ENCODE data around the gene TRIM17.

Gene TRIM17

DNA sequence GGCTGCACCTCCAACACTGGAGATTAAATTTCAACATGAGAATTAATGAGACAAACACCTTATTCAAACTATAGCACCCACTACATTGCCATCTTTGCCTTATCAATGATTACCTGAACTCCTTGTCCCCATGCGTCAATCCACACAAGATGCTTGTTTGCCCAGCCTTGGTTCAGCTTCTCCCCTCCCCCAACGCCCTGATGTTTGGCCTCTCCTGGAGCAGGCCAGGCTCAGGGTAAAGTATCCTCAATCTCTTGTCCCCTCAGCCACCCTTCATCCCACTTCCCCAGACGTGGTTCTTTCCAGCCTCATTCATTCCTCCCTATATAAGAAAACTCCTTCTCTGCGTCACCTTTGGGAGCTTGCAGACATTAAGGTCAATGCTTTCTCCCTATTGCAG lies 11.8 kb upstream of the TRIM17 start:
- no peaks in the 10 kb centered on the region for H3K4me1 ChIP-seq (ENCODE audit: insufficient read depth, low read length, poor library complexity, severe bottlenecking)
- H3K27me3 ChIP-seq (ENCODE audit: insufficient read depth, low read length, poor library complexity, severe bottlenecking): no peaks in the 10 kb centered on the region
- H3K4me3 ChIP-seq (ENCODE audit: low read length, poor library complexity, severe bottlenecking): no peak overlapping the region
- no peaks in the 10 kb centered on the region for H3K36me3 ChIP-seq (ENCODE audit: insufficient read depth, low read length)
- H3K9ac ChIP-seq (ENCODE audit: low read depth, low read length, poor library complexity, severe bottlenecking): no peak overlapping the region
- TF ChIP-seq EZH2phosphoT487 (IDR thresholded peaks at IDR 0.05; ENCODE audit: borderline replicate concordance) (no peak), CTCF (conservative IDR thresholded peaks at IDR 0.05; ENCODE audit: low read length) (no peak)
- H4K20me1 ChIP-seq (ENCODE audit: insufficient read depth, low read length, poor library complexity, severe bottlenecking): no peaks in the 10 kb centered on the region
- no peaks in the 10 kb centered on the region for H3F3A ChIP-seq (ENCODE audit: low read depth)
- no peak overlapping the region for H2AFZ ChIP-seq (ENCODE audit: low read length)
- no peaks in the 10 kb centered on the region for H3K9me3 ChIP-seq (ENCODE audit: insufficient read depth, low read depth, low read length)
- no peaks in the 10 kb centered on the region for H3K79me2 ChIP-seq (ENCODE audit: insufficient read depth, low read length)
- no peak overlapping the region for H3K4me2 ChIP-seq (ENCODE audit: low read depth, low read length, poor library complexity, severe bottlenecking)
- H3K9me2 ChIP-seq (replicated peaks; ENCODE audit: low read depth, low read length): no peaks in the 10 kb centered on the region

DNA sequence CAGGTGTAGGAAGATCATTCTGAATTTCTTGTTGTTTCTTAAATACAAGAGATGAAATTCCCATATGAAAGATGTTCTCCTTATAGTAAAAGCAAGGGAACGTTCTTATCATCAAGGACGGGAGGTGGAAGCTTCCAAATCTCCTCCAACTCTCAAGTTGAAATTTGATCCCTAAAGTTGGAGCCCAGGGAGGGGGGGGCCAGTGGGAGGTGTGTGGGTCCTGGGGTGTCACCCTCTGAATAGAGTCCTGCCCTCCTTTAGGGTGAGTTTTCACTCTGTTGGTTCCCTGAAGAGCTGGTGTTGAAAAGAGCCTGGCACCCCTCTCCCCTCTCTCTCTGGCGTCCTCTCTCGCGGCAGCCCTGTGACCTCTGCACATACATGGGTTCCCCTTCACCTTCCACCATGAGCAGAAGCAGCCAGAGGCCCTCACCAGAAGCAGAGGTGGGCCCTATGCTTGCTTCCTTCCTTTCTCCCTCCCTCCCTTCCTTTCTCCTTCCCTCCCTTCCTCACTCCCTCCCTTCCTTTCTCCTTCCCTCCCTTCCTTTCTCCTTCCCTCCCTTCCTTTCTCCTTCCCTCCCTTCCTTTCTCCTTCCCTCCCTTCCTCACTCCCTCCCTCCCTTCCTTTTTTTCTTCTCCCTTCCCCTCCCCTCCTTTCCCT lies 10.0 kb upstream of the TRIM17 start:
- Histone ChIP-seq H3K4me2 (ENCODE audit: low read depth, low read length, poor library complexity, severe bottlenecking) (no peak overlapping the region), H4K20me1 (ENCODE audit: insufficient read depth, low read length, poor library complexity, severe bottlenecking) (no peaks in the 10 kb centered on the region), H3F3A (ENCODE audit: low read depth) (no peaks in the 10 kb centered on the region), H3K4me1 (ENCODE audit: insufficient read depth, low read length, poor library complexity, severe bottlenecking) (no peaks in the 10 kb centered on the region), H3K27me3 (ENCODE audit: insufficient read depth, low read length, poor library complexity, severe bottlenecking) (no peaks in the 10 kb centered on the region), H3K9ac (ENCODE audit: low read depth, low read length, poor library complexity, severe bottlenecking) (no peak overlapping the region), H3K9me3 (ENCODE audit: insufficient read depth, low read depth, low read length) (no peaks in the 10 kb centered on the region), H3K79me2 (ENCODE audit: insufficient read depth, low read length) (no peaks in the 10 kb centered on the region), H3K36me3 (ENCODE audit: insufficient read depth, low read length) (no peaks in the 10 kb centered on the region), H3K9me2 (replicated peaks; ENCODE audit: low read depth, low read length) (no peaks in the 10 kb centered on the region), H2AFZ (ENCODE audit: low read length) (no peak overlapping the region), H3K4me3 (ENCODE audit: low read length, poor library complexity, severe bottlenecking) (no peak overlapping the region)
- TF ChIP-seq CTCF (conservative IDR thresholded peaks at IDR 0.05; ENCODE audit: low read length) (no peak), EZH2phosphoT487 (IDR thresholded peaks at IDR 0.05; ENCODE audit: borderline replicate concordance) (no peak)

GRCh38 chr1:228424685-228425660 lies 8.3 kb upstream of the TRIM17 start:
- H3K4me3 ChIP-seq (ENCODE audit: low read length, poor library complexity, severe bottlenecking): no peak overlapping the region
- H3F3A ChIP-seq (ENCODE audit: low read depth): no peaks in the 10 kb centered on the region
- no peaks in the 10 kb centered on the region for H3K9me2 ChIP-seq (replicated peaks; ENCODE audit: low read depth, low read length)
- no peaks in the 10 kb centered on the region for H3K36me3 ChIP-seq (ENCODE audit: insufficient read depth, low read length)
- H3K27me3 ChIP-seq (ENCODE audit: insufficient read depth, low read length, poor library complexity, severe bottlenecking): no peaks in the 10 kb centered on the region
- H2AFZ ChIP-seq (ENCODE audit: low read length): no peak overlapping the region
- no peaks in the 10 kb centered on the region for H4K20me1 ChIP-seq (ENCODE audit: insufficient read depth, low read length, poor library complexity, severe bottlenecking)
- H3K9ac ChIP-seq (ENCODE audit: low read depth, low read length, poor library complexity, severe bottlenecking): no peak overlapping the region
- H3K9me3 ChIP-seq (ENCODE audit: insufficient read depth, low read depth, low read length): no peaks in the 10 kb centered on the region
- TF ChIP-seq CTCF (conservative IDR thresholded peaks at IDR 0.05; ENCODE audit: low read length) (no peak), EZH2phosphoT487 (IDR thresholded peaks at IDR 0.05; ENCODE audit: borderline replicate concordance) (no peak)
- H3K4me1 ChIP-seq (ENCODE audit: insufficient read depth, low read length, poor library complexity, severe bottlenecking): no peaks in the 10 kb centered on the region
- no peaks in the 10 kb centered on the region for H3K79me2 ChIP-seq (ENCODE audit: insufficient read depth, low read length)
- no peak overlapping the region for H3K4me2 ChIP-seq (ENCODE audit: low read depth, low read length, poor library complexity, severe bottlenecking)

Measured in Loucy (cell line).